HG03521 (cell line): Measurements from ENCODE around the gene NEK10.

Experiments
- ATAC-seq: cut with Tn5 transposase; IDR thresholded peaks from one replicate; pipeline ENCODE4 v1.9.1; 2021; ENCODE audit warnings: mild to moderate bottlenecking, moderate library complexity; ENCODE audit not compliant: unreplicated experiment

NEK10 gene

DNA sequence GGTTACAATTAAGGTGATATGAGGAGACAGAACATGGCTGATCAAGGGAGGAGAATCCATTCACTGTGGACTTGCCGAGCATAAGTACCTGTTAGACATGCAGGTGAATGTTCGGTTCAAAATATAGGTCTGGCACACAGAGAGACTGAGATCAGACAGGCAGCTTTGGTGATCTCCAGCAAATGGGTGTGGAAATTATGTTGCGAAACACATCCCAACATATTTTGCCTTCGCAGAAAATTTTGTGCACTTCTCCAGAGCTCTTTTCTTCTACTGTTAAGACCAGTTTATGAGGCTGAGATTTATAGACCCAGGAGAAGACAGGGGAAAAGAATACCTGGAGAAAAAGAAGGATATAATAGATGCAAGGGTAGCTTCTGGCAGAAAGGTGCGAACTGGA is 183.2 kb downstream of the NEK10 start:
- no peak for ATAC-seq

DNA sequence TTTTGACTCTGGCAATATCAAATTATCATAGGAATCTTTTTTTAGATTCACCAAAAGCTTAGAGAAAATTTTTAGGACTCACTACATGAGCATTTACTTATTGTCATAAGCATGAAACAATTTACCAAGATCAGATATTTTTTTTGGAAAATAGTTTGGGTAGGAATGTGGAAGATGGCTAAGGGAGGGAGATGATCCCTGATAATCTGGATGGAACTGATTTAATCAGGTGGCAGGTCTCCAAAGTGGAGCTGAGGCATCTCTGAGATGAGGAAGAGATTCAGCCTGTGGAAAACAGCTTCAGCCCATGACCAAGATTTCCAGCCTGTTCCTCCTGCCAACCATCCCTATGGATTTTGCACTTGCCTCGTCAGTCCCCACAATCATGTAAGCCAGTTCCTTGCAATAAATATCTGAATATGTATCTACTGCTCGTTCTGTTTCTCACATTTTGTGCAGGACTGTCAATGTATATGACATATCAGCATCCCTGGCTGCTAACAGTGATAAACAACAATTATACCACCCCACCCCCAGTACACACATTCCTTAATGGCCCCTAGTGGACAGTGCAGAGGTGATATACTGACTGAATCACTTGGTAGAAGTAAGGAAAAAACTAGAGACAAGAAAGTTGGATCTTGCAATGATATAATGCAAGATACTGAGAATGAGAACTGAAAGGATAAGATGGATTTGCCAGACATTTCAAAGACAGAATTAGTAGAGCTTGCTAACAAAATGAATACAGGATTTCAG is 183.8 kb downstream of the NEK10 start:
- no peak for ATAC-seq

DNA sequence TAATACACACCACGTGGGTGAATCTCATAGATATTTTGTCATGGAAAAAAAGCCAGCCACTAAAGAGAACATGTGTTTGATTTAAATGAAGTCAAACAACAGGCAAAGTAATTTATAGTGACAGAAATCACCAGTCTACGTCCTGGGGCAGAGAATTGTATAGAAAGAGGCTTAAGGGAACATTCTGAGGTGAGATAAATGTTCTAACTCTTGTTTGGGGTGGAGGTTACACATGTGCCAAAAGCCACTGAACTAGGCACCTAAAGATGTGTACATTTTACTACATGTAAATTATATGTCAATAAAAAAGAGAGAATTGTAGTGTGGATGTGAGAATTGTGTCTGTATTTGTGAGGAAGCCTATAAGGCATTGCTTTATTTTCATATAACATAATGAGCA is 184.9 kb downstream of the NEK10 start:
- no peak for ATAC-seq

GRCh38 chr3:27176256-27176655 is 192.9 kb downstream of the NEK10 start:
- no peak for ATAC-seq

- no peak for ATAC-seq
Observed at GRCh38 chr3:27174530-27174929, 194.7 kb downstream of the NEK10 start.

DNA sequence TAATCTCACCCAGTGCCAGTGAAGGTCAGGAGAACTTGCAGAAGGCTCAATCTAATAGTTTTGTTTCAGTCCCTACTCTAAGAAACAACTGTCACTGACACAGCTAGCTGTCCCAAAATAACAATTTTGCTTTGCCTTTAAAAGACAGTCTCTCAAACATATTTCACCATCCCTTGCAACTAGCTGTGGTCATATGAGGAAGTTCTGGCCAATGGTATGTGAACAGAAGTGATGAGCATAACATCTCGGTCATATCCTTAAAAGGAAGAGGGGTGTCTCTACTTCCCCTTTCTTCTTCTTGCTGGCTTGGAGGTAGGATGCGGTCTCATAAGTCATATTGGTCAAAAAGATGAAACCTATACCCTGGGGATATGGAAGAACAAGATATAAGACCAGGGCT is 198.1 kb downstream of the NEK10 start:
- ATAC-seq: peak; percentile 95

DNA sequence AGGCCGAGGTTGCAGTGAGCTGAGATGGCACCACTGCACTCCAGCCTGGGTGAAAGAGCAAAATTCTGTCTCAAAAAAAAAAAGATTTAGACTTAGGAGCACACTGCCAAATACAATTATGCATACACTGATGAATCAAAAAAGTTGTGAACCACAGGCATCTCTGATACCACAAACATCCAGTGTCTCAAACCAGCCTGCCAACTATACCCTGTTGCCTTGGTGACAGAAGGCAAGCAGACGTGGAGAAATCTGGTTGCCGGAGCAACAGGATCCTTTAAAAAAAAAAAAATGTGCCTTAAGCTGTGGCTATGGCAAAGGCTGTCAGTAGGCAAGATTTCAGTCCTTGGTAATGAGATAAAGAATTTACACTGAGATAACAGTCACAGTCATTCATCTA is 202.3 kb downstream of the NEK10 start:
- no peak for ATAC-seq

- ATAC-seq: no peak
Observed at GRCh38 chr3:27165321-27165721, 203.9 kb downstream of the NEK10 start.

GRCh38 chr3:27160779-27161287 is 208.3 kb downstream of the NEK10 start:
- no peak for ATAC-seq

GRCh38 chr3:27160146-27160545 is 209.0 kb downstream of the NEK10 start:
- ATAC-seq: no peak

DNA sequence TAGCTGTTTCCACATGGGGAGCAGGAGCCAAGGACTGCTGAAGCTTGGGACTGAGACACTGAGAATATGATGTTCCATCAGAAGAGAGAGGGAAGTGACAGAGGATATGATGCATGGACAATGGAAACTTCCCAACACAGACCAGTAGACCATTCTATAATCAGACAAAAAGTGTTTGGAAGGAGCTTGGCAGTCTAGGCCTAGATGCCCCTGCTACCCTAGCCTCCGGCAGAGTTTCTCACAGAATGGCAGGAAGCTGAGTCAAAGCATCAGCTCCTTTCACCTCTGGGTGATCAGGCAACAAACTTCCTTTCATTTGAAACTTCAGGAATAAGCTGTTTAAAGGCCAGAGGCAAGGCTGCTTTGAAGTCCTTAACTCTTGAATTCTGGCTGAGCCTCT is 222.0 kb downstream of the NEK10 start:
- ATAC-seq: no peak

DNA sequence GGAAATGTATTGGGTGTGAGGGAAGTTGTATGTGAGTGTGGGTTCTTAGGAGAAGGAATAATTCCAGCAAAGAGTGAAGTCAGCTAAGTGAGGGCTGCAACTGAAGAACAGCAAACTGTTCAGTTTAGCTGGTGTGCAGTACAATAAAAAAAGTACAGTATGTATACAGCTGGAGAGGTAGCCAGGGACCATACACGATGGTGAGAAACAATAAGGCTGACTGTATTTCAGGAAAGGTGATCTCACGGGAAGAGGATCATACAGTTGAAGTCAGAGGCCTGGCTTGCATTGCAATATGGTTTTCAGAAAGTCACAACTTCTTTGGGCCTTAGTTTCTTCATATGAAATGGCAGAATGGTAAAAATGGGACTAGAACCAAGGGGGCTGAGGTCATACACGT is 222.4 kb downstream of the NEK10 start:
- ATAC-seq: no peak

DNA sequence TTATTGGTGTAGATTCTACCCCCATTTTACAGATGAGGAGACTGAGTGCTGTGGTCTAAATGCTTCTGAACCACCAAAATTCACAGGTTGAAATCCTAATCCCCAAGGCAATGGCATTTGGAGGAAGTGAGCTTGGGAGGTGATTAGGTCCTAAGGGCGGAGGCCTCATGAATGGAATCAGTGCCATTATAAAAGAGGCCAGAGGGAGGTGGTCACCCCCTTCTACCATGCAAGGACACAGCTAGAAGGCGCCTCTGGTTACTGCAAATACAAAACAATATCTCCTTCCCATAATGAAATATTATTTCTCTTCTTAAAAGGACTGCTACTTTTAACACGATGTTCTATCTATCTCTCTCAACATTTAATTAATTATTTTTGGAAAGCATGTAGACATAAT is 223.5 kb downstream of the NEK10 start:
- no peak for ATAC-seq

DNA sequence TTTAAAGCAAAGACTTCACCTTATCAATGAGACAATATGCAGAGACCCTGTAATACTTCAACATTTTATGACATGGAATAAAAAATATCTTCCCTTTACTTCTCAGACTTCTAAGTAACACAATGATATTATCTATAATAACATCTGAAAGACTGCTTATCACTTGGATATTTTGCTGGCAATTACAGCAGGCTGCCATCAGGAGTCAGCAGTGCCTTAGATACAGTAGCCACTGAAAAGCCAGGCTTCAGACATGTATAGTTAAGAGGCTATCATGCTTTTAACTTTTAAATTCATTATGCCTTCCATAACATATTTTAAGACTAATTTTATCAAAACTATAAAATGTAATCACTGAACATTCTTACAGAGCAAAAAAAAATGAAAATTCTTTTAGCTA is 227.5 kb downstream of the NEK10 start:
- ATAC-seq: no peak

DNA sequence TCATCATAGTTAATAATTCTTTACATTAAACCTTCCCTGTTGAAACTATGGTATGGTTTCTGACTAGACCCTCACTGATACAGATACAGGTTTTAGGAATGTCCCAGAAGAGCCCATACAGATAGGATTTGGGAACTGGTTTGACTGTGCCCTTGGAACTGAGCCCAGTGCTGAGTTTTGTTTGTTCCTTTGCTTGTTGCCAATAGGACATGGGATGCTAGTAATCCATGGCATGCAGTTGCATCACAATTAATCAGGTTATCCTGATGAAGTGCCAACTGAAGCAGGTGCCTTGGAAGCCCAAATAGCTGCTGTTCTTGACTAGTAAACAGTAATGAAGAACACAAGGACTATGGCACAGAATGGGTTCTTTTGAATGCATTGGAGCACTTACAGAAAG is 230.6 kb downstream of the NEK10 start:
- ATAC-seq: no peak

- ATAC-seq: no peak
Observed at GRCh38 chr3:27138005-27138404, 231.2 kb downstream of the NEK10 start.

- ATAC-seq: peak; percentile 87
Observed at GRCh38 chr3:27134171-27134796, 234.9 kb downstream of the NEK10 start.

- ATAC-seq: no peak
Observed at GRCh38 chr3:27133060-27133459, 236.1 kb downstream of the NEK10 start.

DNA sequence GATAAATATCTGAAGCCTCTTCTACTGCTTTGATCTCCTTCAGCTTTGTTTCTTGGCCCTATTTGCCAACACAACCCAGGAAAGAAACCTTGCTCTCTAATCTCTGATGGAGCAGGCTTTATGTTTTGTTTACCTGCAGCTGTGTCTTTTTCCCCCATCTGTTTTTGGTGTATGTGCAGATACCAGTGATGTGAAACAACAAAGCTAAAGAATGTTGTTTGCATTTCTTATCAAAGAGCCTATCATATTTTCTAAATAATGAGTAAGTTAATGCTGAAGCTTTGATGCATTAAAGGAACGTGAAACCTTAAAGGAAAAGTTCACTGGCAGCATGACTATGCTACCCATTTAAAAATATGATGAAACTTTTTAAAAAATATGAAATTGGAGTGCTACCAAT is 238.4 kb downstream of the NEK10 start:
- ATAC-seq: no peak

- ATAC-seq: no peak
Observed at GRCh38 chr3:27127879-27128278, 241.3 kb downstream of the NEK10 start.

DNA sequence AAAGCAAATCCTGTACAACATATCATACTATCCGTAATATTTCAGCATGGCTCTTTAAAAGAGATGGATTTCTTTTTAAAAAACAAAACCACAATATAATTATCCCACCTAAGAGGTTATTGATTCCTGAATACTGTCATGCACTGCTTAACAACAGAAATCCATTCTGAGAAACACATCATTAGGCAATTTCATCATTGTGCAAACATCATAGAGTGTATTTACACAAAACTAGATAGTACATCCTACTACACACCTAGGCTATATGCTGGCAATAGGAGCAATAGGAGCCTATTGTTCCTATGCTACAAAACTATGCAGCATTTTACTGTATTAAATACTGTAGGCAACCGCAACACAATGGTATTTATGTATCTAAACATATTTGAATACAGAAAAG is 242.0 kb downstream of the NEK10 start:
- ATAC-seq: no peak

DNA sequence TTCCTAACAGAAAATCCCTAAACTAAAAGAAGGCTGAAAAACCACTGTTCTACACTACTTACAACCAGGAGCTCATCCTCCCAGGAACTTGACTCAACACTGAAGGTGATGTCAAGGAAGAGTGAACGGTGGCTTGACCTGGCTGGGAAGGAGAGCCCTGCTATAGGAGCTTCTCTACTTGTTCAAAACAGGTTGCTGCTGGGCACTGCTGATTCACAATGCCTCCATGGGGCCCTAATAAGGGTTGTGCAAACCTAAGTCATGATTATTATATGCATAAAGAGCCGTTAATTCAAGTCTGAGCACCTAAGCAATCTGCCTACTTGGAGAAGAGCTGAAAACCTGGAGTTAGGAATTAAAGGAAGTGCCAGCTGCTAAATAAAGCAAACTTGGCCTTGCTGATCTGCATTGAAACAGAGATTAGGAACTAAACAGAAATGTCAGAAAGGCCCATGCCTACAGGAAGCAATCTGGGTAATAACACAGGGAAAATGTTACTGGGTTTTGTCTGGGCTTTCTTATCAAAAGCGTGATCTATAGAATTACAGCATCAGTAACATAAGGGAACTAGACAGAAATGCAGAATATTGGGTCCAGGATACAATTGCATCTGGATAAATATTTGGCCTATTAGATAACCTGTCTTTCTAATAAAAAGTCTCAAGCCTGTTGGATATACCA is 243.2 kb downstream of the NEK10 start:
- ATAC-seq: no peak
